GM12878 (cell line): ENCODE measurements around the gene KCTD6.

Source experiments
- BHLHE40 ChIP-seq, 2 experiments: fragments of 450-650 bp in 1 of 2; IDR thresholded peaks; 2 replicates each; pipeline ENCODE4 v1.6.1; 2011 to 2017; ENCODE audit warnings: low read depth in 2 of 2, borderline replicate concordance in 1 of 2, improper control_type of control experiment in 1 of 2, low read length in 1 of 2, mild to moderate bottlenecking in 1 of 2
- CHD2 ChIP-seq: IDR thresholded peaks from 2 replicates; pipeline ENCODE4 v1.6.1; 2011; ENCODE audit warnings: low read depth, low read length, improper control_type of control experiment, borderline replicate concordance
- CTCF ChIP-seq, 3 experiments: IDR thresholded peaks in 2 of 3; conservative IDR thresholded peaks in 1 of 3; 2 replicates each; pipeline ENCODE4 v1.5.1; 2011; ENCODE audit warnings: low read depth in 3 of 3, low read length in 3 of 3, mild to moderate bottlenecking in 3 of 3, control low read depth in 2 of 3, moderate library complexity in 2 of 3, inconsistent platforms in 1 of 3, mixed read lengths in 1 of 3; ENCODE audit not compliant: control insufficient read depth in 2 of 3, insufficient read depth in 1 of 3; ENCODE audit errors: extremely low read depth in 1 of 3
- FOXK2 ChIP-seq: fragments of 450-650 bp; IDR thresholded peaks from 2 replicates; pipeline ENCODE4 v1.6.1; 2017; ENCODE audit warnings: mild to moderate bottlenecking, moderate library complexity
- JUNB ChIP-seq: IDR thresholded peaks from 2 replicates; pipeline ENCODE4 v1.6.1; 2016; ENCODE audit warnings: antibody characterized with exemption, mild to moderate bottlenecking
- POLR2A ChIP-seq: IDR thresholded peaks from 2 replicates; pipeline ENCODE4 v1.6.1; 2011; ENCODE audit warnings: low read depth, mild to moderate bottlenecking, low read length
- PRDM15 ChIP-seq: fragments of 450-650 bp; formaldehyde crosslinking; IDR thresholded peaks from 2 replicates; pipeline ENCODE4 v1.4.0; 2020; ENCODE audit warnings: mild to moderate bottlenecking, moderate library complexity
- SMC3 ChIP-seq: IDR thresholded peaks from 2 replicates; pipeline ENCODE4 v1.6.1; 2011; ENCODE audit warnings: low read length, improper control_type of control experiment, borderline replicate concordance
- SREBF2 ChIP-seq: IDR thresholded peaks from 2 replicates; pipeline ENCODE4 v1.6.1; 2012; ENCODE audit warnings: mild to moderate bottlenecking, low read length
- SRF ChIP-seq, 2 experiments: IDR thresholded peaks; 2 replicates each; pipeline ENCODE4 v1.6.1; 2011; ENCODE audit warnings: low read depth in 2 of 2, low read length in 2 of 2, mild to moderate bottlenecking in 1 of 2, moderate library complexity in 1 of 2
- SUZ12 ChIP-seq: fragments of 200-600 bp; sonication (generic); IDR thresholded peaks from one replicate; pipeline ENCODE4 v1.6.1; 2018; ENCODE audit warnings: antibody characterized with exemption, mild to moderate bottlenecking; ENCODE audit not compliant: unreplicated experiment
- TAF1 ChIP-seq: IDR thresholded peaks from 2 replicates; pipeline ENCODE4 v1.6.1; 2011; ENCODE audit warnings: mild to moderate bottlenecking, low read depth, low read length, borderline replicate concordance
- TARDBP ChIP-seq: IDR thresholded peaks from 2 replicates; pipeline ENCODE4 v1.6.1; 2016; ENCODE audit warnings: borderline replicate concordance

GRCh38 chr3:58487140-58487886, 4.6 kb upstream of the KCTD6 start:
- TF ChIP-seq CTCF (IDR thresholded peaks at IDR 0.05 in 2 of 3, conservative IDR thresholded peaks at IDR 0.05 in 1 of 3; ENCODE audit: control insufficient read depth in 2 of 3, extremely low read depth in 1 of 3, insufficient read depth in 1 of 3, low read depth in 3 of 3, low read length in 3 of 3), result no peak
- no peak for TF ChIP-seq SREBF2
- no peak for TF ChIP-seq CHD2
- TF ChIP-seq BHLHE40 (IDR thresholded peaks at IDR 0.05; ENCODE audit: borderline replicate concordance in 1 of 2, low read depth in 2 of 2, low read length in 1 of 2), result no peak
- no peak for TF ChIP-seq PRDM15
- no peak for TF ChIP-seq POLR2A
- no peak for TF ChIP-seq TARDBP
- no peak for TF ChIP-seq FOXK2
- no peak for TF ChIP-seq SRF (IDR thresholded peaks at IDR 0.05; ENCODE audit: low read depth in 2 of 2, low read length in 2 of 2)
- TF ChIP-seq SMC3, result no peak
- no peak for TF ChIP-seq TAF1
- no peak for TF ChIP-seq JUNB
- TF ChIP-seq SUZ12, result no peak
